Hepatocyte (in vitro differentiated cells): Measurements from ENCODE around the gene BRMS1L.

Source experiments
- EZH2 ChIP-seq: fragments of 200-600 bp; sonication (generic); IDR thresholded peaks from 2 replicates; pipeline ENCODE4 v1.6.1; 2016; ENCODE audit warnings: antibody characterized with exemption, mild to moderate bottlenecking, borderline replicate concordance
- EZH2phosphoT487 ChIP-seq: fragments of 200-600 bp; sonication (generic); IDR thresholded peaks from one replicate; pipeline ENCODE4 v1.6.1; 2018; ENCODE audit warnings: antibody characterized with exemption, mild to moderate bottlenecking, low read depth, moderate library complexity; ENCODE audit not compliant: unreplicated experiment, severe bottlenecking
- TF ChIP-seq, protein P1 (sequence below): fragments of 200-600 bp; sonication (generic); IDR thresholded peaks from 2 replicates; pipeline ENCODE4 v1.5.1; 2016; ENCODE audit warnings: antibody characterized with exemption, mild to moderate bottlenecking; ENCODE audit not compliant: poor library complexity

GRCh38 chr14:35835208-35835982, 9.3 kb downstream of the BRMS1L start:
- TF ChIP-seq, protein P1, sequence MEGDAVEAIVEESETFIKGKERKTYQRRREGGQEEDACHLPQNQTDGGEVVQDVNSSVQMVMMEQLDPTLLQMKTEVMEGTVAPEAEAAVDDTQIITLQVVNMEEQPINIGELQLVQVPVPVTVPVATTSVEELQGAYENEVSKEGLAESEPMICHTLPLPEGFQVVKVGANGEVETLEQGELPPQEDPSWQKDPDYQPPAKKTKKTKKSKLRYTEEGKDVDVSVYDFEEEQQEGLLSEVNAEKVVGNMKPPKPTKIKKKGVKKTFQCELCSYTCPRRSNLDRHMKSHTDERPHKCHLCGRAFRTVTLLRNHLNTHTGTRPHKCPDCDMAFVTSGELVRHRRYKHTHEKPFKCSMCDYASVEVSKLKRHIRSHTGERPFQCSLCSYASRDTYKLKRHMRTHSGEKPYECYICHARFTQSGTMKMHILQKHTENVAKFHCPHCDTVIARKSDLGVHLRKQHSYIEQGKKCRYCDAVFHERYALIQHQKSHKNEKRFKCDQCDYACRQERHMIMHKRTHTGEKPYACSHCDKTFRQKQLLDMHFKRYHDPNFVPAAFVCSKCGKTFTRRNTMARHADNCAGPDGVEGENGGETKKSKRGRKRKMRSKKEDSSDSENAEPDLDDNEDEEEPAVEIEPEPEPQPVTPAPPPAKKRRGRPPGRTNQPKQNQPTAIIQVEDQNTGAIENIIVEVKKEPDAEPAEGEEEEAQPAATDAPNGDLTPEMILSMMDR = no peak
- TF ChIP-seq EZH2phosphoT487 (no peak), EZH2 (no peak)
